Progenitor cell of endocrine pancreas (in vitro differentiated cells): ENCODE data around the gene LEO1. TPM values are rescaled to one million over a fixed set of nuclear protein-coding genes. Genes with fewer than 3 reads are reported as not detected.

Source experiments
- DNase-seq: peaks from one replicate; pipeline ENCODE4 v3.0.0; 2021; ENCODE audit warnings: low spot score; ENCODE audit not compliant: unreplicated experiment
- H3K27ac Mint-ChIP-seq: 2 replicates; pipeline ENCODE4 v1.8.0; 2021; ENCODE audit warnings: mild to moderate bottlenecking, moderate library complexity, mixed read lengths
- H3K27me3 Mint-ChIP-seq: 2 replicates; pipeline ENCODE4 v1.8.0; 2021; ENCODE audit warnings: mixed read lengths
- H3K36me3 Mint-ChIP-seq: 2 replicates; pipeline ENCODE4 v1.8.0; 2022; ENCODE audit warnings: mixed read lengths; ENCODE audit not compliant: insufficient read depth
- H3K4me1 Mint-ChIP-seq: 2 replicates; pipeline ENCODE4 v1.8.0; 2021; ENCODE audit warnings: low read depth, mixed read lengths
- H3K4me3 Mint-ChIP-seq: 2 replicates; pipeline ENCODE4 v1.8.0; 2021; ENCODE audit warnings: low read depth, mild to moderate bottlenecking, moderate library complexity, mixed read lengths
- H3K9me3 Mint-ChIP-seq: 2 replicates; pipeline ENCODE4 v1.8.0; 2021; ENCODE audit warnings: low read depth, mixed read lengths
- CTCF ChIP-seq: fragments of 200-600 bp; sonication (generic); IDR thresholded peaks from one replicate; pipeline ENCODE4 v1.5.0; 2021; ENCODE audit warnings: antibody characterized with exemption, mild to moderate bottlenecking; ENCODE audit not compliant: unreplicated experiment
- total RNA-seq: library from RNA; stranded (reverse); gene quantifications from 2 replicates; pipeline ENCODE4 v1.2.1, GENCODE V29; 2021

Gene LEO1
- total RNA-seq, 1 donor from 2014 or later: 25.7 TPM

- no peak for TF ChIP-seq CTCF
- H3K4me3 Mint-ChIP-seq: no peak overlapping the region
- no peak overlapping the region for H3K27ac Mint-ChIP-seq
- no peaks in the 10 kb centered on the region for H3K4me1 Mint-ChIP-seq
- H3K27me3 Mint-ChIP-seq: no peaks in the 10 kb centered on the region
- peaks cover 36% of the 10 kb centered on the region for H3K36me3 Mint-ChIP-seq
- no peak for DNase-seq
- H3K9me3 Mint-ChIP-seq: no peaks in the 10 kb centered on the region
These were observed 67.2 kb downstream of the LEO1 start for GRCh38 chr15:51904421-51904820.

GRCh38 chr15:51889486-51889885 is 82.1 kb downstream of the LEO1 start:
- peaks cover 5% of the 10 kb centered on the region for H3K4me1 Mint-ChIP-seq
- no peaks in the 10 kb centered on the region for H3K27me3 Mint-ChIP-seq
- peaks cover 24% of the 10 kb centered on the region for H3K36me3 Mint-ChIP-seq
- TF ChIP-seq CTCF: no peak
- no peak overlapping the region for H3K27ac Mint-ChIP-seq
- peaks cover 2% of the 10 kb centered on the region for H3K9me3 Mint-ChIP-seq
- no peak for DNase-seq
- no peak overlapping the region for H3K4me3 Mint-ChIP-seq

- Mint-ChIP-seq H3K27me3 (no peaks in the 10 kb centered on the region), H3K36me3 (peaks cover 23% of the 10 kb centered on the region), H3K27ac (no peak overlapping the region), H3K9me3 (peaks cover 2% of the 10 kb centered on the region), H3K4me3 (no peak overlapping the region), H3K4me1 (peaks cover 5% of the 10 kb centered on the region)
- DNase-seq: no peak
- TF ChIP-seq CTCF: peak; percentile 86
These were observed 82.9 kb downstream of the LEO1 start for GRCh38 chr15:51888593-51889195.

Other genes starting within 250 kb of the LEO1 start
- gene LYSMD2, start 234.1 kb downstream of the LEO1 start, total RNA-seq: 4.0 and 5.0 TPM in 2 replicates
- gene TMOD2, start 220.2 kb downstream of the LEO1 start, total RNA-seq: 7.4 and 8.1 TPM in 2 replicates
- 37.4 and 40.0 TPM in 2 replicates for gene TMOD3, start 142.1 kb downstream of the LEO1 start, total RNA-seq
- 79.4 and 91.7 TPM in 2 replicates for gene MAPK6, start 47.4 kb upstream of the LEO1 start, total RNA-seq
- 0.46 and 0.60 TPM in 2 replicates for gene BCL2L10, start 141.0 kb upstream of the LEO1 start, total RNA-seq
- gene GNB5, start 219.6 kb upstream of the LEO1 start, total RNA-seq: 54.6 and 56.0 TPM in 2 replicates